ENCODE results near the gene RABL6. TPM values are rescaled to one million over a fixed set of nuclear protein-coding genes. Genes with fewer than 3 reads are reported as not detected.
"Not testable (repeated sequence)": the region's sequence is repeated elsewhere in the genome, so short reads cannot be mapped to it uniquely, and the experiment has no call there.

Gene RABL6
- 100 to 1,000 TPM; 117 to 118 TPM for total RNA-seq

- Mint-ChIP-seq H3K27ac (peak within 1 kb of the TSS; percentile 84), H3K4me3 (peak within 1 kb of the TSS; percentile 85)
- POLR2A ChIA-PET = interaction anchor here (0.6 to 1.8 kb wide), 11 partner anchors 8 to 445 kb away, joined by 3 to 8 read pairs (median 3); partner anchors contain the start of genes TPRN, TRAF2 and TUBB4B
Measured at GRCh38 chr9:136807281-136808074, at the start of gene RABL6. RABL6 (plus strand) TSS chr9:136807948; CDS start chr9:136808197, 249 bp downstream.

DNA sequence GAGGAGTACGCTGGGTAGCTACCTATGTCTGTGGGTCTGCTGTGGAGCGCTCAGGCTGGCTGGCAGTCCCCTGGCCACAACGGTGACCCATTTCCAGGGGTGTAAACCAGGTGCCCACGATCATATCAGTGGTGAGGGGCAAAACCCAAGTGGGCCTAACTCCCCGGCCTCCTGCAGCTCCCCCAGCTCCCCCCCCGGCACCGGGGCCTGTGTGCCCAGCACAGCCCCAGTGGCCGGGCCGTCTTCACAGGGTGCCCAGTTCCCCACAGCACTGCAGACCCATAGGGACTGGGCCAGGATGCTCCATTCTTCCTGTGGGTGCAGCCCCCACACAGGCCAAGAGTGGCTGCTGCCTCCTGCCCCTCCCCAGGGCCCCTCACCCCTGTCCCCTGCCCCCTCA, 48.7 kb upstream of the RABL6 start:
- CTCF ChIA-PET = interaction anchor here (2.2 kb wide), 1 partner anchor 19 kb away, joined by 9 read pairs; no protein-coding TSS in a partner anchor
- Mint-ChIP-seq H3K4me1 (ENCODE audit: low read depth) (no peaks in the 10 kb centered on the region), H3K27ac (no peak overlapping the region), H3K4me3 (no peak overlapping the region), H3K27me3 (ENCODE audit: low read depth) (no peaks in the 10 kb centered on the region), H3K9me3 (ENCODE audit: insufficient read depth) (no peaks in the 10 kb centered on the region), H3K36me3 (ENCODE audit: low read depth) (no peaks in the 10 kb centered on the region)
- no peak for DNase-seq
- no peak for ATAC-seq
- POLR2A ChIA-PET = no interaction called here

More at GRCh38 chr9:136807281-136808074, at the start of gene RABL6:
- CTCF ChIA-PET = interaction anchor here (0.9 to 4.4 kb wide), 7 partner anchors 9 to 210 kb away, joined by 3 to 29 read pairs (median 7); partner anchors contain the start of genes AJM1 and TMEM141
- H3K9me3 Mint-ChIP-seq (ENCODE audit: insufficient read depth) = no peaks in the 10 kb centered on the region
- H3K36me3 Mint-ChIP-seq (ENCODE audit: low read depth) = peaks cover 15% of the 10 kb centered on the region
- DNase-seq (peak; percentile 82), ATAC-seq (peak; percentile 89)
- H3K27me3 Mint-ChIP-seq (ENCODE audit: low read depth) = no peaks in the 10 kb centered on the region
- peaks cover 36% of the 10 kb centered on the region for H3K4me1 Mint-ChIP-seq (ENCODE audit: low read depth)

- no peaks in the 10 kb centered on the region for H3K36me3 Mint-ChIP-seq (ENCODE audit: low read depth)
- no peaks in the 10 kb centered on the region for H3K4me1 Mint-ChIP-seq (ENCODE audit: low read depth)
- DNase-seq (no peak), ATAC-seq (no peak)
- no peaks in the 10 kb centered on the region for H3K9me3 Mint-ChIP-seq (ENCODE audit: insufficient read depth)
- ChIA-PET POLR2A (no interaction called here), CTCF (interaction anchor here (1.9 to 2.2 kb wide), 2 partner anchors 9 to 18 kb away, joined by 8 to 9 read pairs; no protein-coding TSS in a partner anchor)
- no peak overlapping the region for H3K4me3 Mint-ChIP-seq
- H3K27me3 Mint-ChIP-seq (ENCODE audit: low read depth) = no peaks in the 10 kb centered on the region
- no peak overlapping the region for H3K27ac Mint-ChIP-seq
Measured at GRCh38 chr9:136759436-136760325, 48.1 kb upstream of the RABL6 start.

DNA sequence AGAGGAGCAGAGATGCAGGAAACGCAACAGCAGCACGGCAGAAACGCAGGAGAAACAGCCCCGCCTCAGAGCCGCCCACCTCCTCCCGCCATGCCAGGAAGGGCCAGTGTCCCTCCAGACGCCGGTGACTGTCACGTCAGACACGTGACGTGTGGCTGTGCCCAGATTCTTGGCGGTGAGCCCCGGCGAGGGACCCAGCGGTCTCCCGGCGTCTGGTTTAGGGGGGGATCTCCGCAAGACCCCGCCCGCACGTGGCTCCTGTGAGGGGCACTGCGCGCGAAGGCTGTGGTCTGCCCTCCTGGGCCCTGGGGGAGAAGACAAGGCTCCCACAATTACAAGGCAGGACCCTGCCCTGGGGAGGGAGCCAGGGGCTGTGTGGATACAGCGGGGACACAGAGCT, 47.3 kb upstream of the RABL6 start:
- Mint-ChIP-seq H3K27me3 (ENCODE audit: low read depth) (no peaks in the 10 kb centered on the region), H3K4me1 (ENCODE audit: low read depth) (peaks cover 1% of the 10 kb centered on the region), H3K9me3 (ENCODE audit: insufficient read depth) (no peaks in the 10 kb centered on the region), H3K27ac (no peak overlapping the region), H3K36me3 (ENCODE audit: low read depth) (no peaks in the 10 kb centered on the region), H3K4me3 (no peak overlapping the region)
- CTCF ChIA-PET = interaction anchor here (0.5 to 2.2 kb wide), 3 partner anchors 9 to 17 kb away, joined by 4 to 9 read pairs (median 8); no protein-coding TSS in a partner anchor
- POLR2A ChIA-PET = no interaction called here
- no peak for ATAC-seq
- no peak for DNase-seq

DNA sequence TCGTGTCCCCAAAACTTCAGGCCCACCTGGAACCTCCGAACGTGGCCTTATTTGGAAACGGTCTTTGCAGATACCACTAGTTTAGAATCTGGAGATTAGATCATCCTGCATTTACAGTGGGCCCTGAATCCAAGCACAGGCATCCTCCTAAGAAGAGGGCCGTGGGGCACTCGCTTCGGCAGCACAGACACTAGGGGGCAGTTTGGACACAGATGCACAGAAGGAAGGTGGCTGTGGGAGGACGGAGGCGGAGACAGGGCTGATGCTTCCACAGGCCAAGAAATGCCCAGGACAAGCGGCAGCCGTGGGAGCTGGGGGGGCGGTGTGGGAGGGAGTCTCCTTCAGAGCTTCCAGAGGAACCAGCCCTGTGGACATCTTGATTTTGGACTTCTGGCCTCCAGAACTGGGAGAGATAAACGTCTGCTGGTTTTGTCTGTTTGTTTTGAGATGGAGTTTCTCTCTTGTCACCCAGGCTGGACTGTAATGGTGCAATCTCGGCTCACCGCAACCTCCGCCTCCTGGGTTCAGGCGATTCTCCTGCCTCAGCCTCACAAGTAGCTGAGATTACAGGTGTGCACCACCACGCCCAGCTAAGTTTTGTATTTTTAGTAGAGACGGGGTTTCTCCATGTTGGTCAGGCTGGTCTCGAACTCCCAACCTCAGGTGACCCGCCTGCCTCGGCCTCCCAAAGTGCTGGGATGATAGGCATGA, 46.8 kb upstream of the RABL6 start:
- H3K4me1 Mint-ChIP-seq (ENCODE audit: low read depth); H3K27me3 Mint-ChIP-seq (ENCODE audit: low read depth); H3K9me3 Mint-ChIP-seq (ENCODE audit: insufficient read depth); H3K36me3 Mint-ChIP-seq (ENCODE audit: low read depth); H3K27ac Mint-ChIP-seq; POLR2A ChIA-PET; H3K4me3 Mint-ChIP-seq: not testable (repeated sequence)
- CTCF ChIA-PET = interaction anchor here (0.5 to 2.2 kb wide), 3 partner anchors 10 to 17 kb away, joined by 4 to 9 read pairs (median 8); no protein-coding TSS in a partner anchor
- ATAC-seq = peak; percentile 42
- peak; percentile 46 for DNase-seq

- ChIA-PET CTCF (interaction anchor here (1.9 to 2.2 kb wide), 2 partner anchors 11 to 16 kb away, joined by 8 to 9 read pairs; no protein-coding TSS in a partner anchor), POLR2A (no interaction called here)
- H3K9me3 Mint-ChIP-seq (ENCODE audit: insufficient read depth) = no peaks in the 10 kb centered on the region
- no peaks in the 10 kb centered on the region for H3K27me3 Mint-ChIP-seq (ENCODE audit: low read depth)
- H3K4me3 Mint-ChIP-seq = no peak overlapping the region
- ATAC-seq (no peak), DNase-seq (no peak)
- H3K36me3 Mint-ChIP-seq (ENCODE audit: low read depth) = no peaks in the 10 kb centered on the region
- peaks cover 6% of the 10 kb centered on the region for H3K4me1 Mint-ChIP-seq (ENCODE audit: low read depth)
- H3K27ac Mint-ChIP-seq = no peak overlapping the region
Measured at GRCh38 chr9:136761545-136761981, 46.2 kb upstream of the RABL6 start.

- Mint-ChIP-seq H3K27me3 (ENCODE audit: low read depth) (no peaks in the 10 kb centered on the region), H3K4me1 (ENCODE audit: low read depth) (peaks cover 11% of the 10 kb centered on the region), H3K4me3 (no peak overlapping the region), H3K36me3 (ENCODE audit: low read depth) (no peaks in the 10 kb centered on the region), H3K9me3 (ENCODE audit: insufficient read depth) (no peaks in the 10 kb centered on the region), H3K27ac (no peak overlapping the region)
- POLR2A ChIA-PET = no interaction called here
- CTCF ChIA-PET = no interaction called here
- no peak for DNase-seq
- ATAC-seq = no peak
Measured at GRCh38 chr9:136762221-136762691, 45.5 kb upstream of the RABL6 start.

- POLR2A ChIA-PET = no interaction called here
- Mint-ChIP-seq H3K9me3 (ENCODE audit: insufficient read depth) (no peaks in the 10 kb centered on the region), H3K27ac (no peak overlapping the region), H3K36me3 (ENCODE audit: low read depth) (no peaks in the 10 kb centered on the region), H3K27me3 (ENCODE audit: low read depth) (no peaks in the 10 kb centered on the region), H3K4me3 (no peak overlapping the region), H3K4me1 (ENCODE audit: low read depth) (peaks cover 11% of the 10 kb centered on the region)
- peak; percentile 57 for DNase-seq
- peak; percentile 50 for ATAC-seq
- CTCF ChIA-PET = interaction anchor here (1.0 kb wide), 1 partner anchor 34 kb away, joined by 3 read pairs; no protein-coding TSS in a partner anchor
Measured at GRCh38 chr9:136762915-136763648, 44.7 kb upstream of the RABL6 start.

- ATAC-seq (no peak), DNase-seq (no peak)
- no peaks in the 10 kb centered on the region for H3K9me3 Mint-ChIP-seq (ENCODE audit: insufficient read depth)
- H3K4me1 Mint-ChIP-seq (ENCODE audit: low read depth) = peaks cover 11% of the 10 kb centered on the region
- ChIA-PET POLR2A (interaction anchor here (1.4 kb wide), 1 partner anchor 36 kb away, joined by 5 read pairs; no protein-coding TSS in a partner anchor), CTCF (interaction anchor here (1.0 kb wide), 1 partner anchor 35 kb away, joined by 3 read pairs; no protein-coding TSS in a partner anchor)
- H3K27ac Mint-ChIP-seq = no peak overlapping the region
- no peaks in the 10 kb centered on the region for H3K36me3 Mint-ChIP-seq (ENCODE audit: low read depth)
- H3K27me3 Mint-ChIP-seq (ENCODE audit: low read depth) = no peaks in the 10 kb centered on the region
- H3K4me3 Mint-ChIP-seq = no peak overlapping the region
Measured at GRCh38 chr9:136763649-136764035, 44.1 kb upstream of the RABL6 start.

DNA sequence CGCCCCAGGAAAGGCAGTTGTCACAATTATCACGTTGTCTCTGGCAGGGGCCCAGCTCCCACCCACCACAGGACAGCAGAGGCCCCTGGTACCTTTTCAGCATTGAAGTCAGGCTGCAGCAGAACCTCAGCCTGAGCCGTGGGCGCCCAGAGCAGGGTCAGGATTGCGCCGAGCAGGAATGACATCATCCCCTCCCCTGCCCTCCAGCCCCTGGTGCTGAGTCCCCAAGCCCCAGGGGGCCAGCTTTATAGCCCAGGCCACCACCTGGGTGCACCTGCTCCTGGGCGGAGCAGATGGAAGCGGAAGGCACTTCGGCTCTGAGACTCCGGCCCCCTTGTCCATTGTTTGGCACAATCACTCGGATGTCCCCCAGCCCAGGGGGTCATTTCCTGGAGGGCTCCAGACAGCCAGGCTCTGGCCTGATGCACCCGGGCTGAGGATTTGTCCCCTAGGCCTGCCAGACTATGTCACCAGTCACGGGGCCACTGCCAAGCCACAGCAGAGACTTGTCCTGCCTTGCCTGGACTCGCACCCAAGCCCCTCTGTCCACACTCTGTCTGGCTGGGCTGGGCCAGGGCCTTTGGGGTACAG, 43.4 kb upstream of the RABL6 start, which contains the start of gene LCN15:
TSS of gene LCN15 (minus strand) at position 218 of the 591 bp plus-strand sequence. CDS start at position 188, 30 bp downstream.
- no peaks in the 10 kb centered on the region for H3K27me3 Mint-ChIP-seq (ENCODE audit: low read depth)
- DNase-seq (no peak), ATAC-seq (no peak)
- no peak within 1 kb of the TSS for H3K27ac Mint-ChIP-seq
- ChIA-PET POLR2A (interaction anchor here (1.4 kb wide), 1 partner anchor 37 kb away, joined by 5 read pairs; no protein-coding TSS in a partner anchor), CTCF (no interaction called here)
- H3K4me1 Mint-ChIP-seq (ENCODE audit: low read depth) = peaks cover 11% of the 10 kb centered on the region
- no peaks in the 10 kb centered on the region for H3K9me3 Mint-ChIP-seq (ENCODE audit: insufficient read depth)
- no peaks in the 10 kb centered on the region for H3K36me3 Mint-ChIP-seq (ENCODE audit: low read depth)
- no peak within 1 kb of the TSS for H3K4me3 Mint-ChIP-seq

Measured in activated CD8-positive, alpha-beta T cell treated with anti-CD3 and anti-CD28 coated beads, Interleukin-2, amount 10 ng/mL, durations not matched to agents 7 days and 5 days (primary cell).